ENCODE results near the gene MT1A. TPM values are rescaled to one million over a fixed set of nuclear protein-coding genes. Genes with fewer than 3 reads are reported as not detected.

Gene MT1A
- total and polyA plus RNA-seq, 4 donors: 1.1 to 438 (median 51.5) TPM

DNA sequence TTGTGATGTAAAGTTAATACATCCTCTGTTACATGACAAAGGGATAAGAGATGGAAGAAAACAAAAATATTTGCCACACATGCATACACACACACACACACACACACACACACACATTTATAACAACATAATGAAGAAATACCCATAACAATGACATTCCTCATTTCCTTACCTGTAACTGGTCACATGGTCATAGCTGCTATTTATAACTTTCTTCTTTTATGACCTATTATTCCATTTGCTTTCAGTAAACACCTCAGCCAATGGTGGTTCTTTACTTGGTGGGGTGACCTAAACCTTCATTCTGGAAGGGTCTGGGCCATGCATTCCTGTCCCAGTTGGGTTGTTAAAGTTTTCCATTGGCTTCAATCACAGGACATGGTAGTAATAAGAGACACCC, 24.8 kb upstream of the MT1A start:
- Histone ChIP-seq H3K4me1 (ENCODE audit: control insufficient read depth in 5 of 5, insufficient read depth in 5 of 5, low read length in 5 of 5) (peaks cover 4 to 38% (median 13%) of the 10 kb centered on the region in 5 donors), H3K36me3 (ENCODE audit: control insufficient read depth in 4 of 4, insufficient read depth in 4 of 4, low read length in 4 of 4) (no peaks in the 10 kb centered on the region), H3K9ac (ENCODE audit: insufficient read depth in 1 of 2, low read length in 2 of 2) (no peak overlapping the region), H3K9me3 (ENCODE audit: control insufficient read depth in 4 of 4, insufficient read depth in 3 of 4, low read length in 3 of 4) (peaks cover 0 to 2% (median 0%) of the 10 kb centered on the region in 4 donors), H3K27ac (ENCODE audit: low read depth in 1 of 2, low read length in 1 of 2) (no peak overlapping the region), H3K27me3 (ENCODE audit: control insufficient read depth in 3 of 3, insufficient read depth in 3 of 3, low read length in 2 of 3) (peaks cover 0 to 31% (median under 1%) of the 10 kb centered on the region in 3 donors), H3K4me3 (no peak overlapping the region)
- DNase-seq (no peak), ATAC-seq (ENCODE audit: insufficient read depth, low FRiP score) (no peak)
- TF ChIP-seq CTCF (IDR thresholded peaks at IDR 0.05; ENCODE audit: control extremely low read depth, extremely low read depth): no peak

DNA sequence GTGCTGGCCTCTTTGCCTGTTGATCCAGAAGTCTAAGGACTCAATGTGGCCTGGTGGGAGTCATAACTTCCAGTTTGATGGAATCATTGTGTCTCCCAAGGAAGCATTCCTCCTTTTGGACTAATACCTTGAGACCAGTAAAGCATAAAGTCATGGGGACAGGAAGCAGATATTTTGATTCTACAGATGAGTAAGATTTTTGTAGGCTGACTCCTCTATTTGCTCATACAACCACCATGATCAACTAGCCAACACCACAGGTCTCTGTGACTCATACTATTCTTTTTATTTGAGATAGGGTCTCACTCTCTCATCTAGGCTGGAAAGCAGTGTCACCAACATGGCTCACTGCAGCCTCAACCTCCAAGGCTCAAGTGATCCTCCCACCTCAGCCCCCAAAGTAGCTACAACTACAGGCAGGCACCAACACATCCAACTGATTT, 23.9 kb upstream of the MT1A start:
- Histone ChIP-seq H3K4me3 (no peak overlapping the region), H3K36me3 (ENCODE audit: control insufficient read depth in 4 of 4, insufficient read depth in 4 of 4, low read length in 4 of 4) (no peaks in the 10 kb centered on the region), H3K4me1 (ENCODE audit: control insufficient read depth in 5 of 5, insufficient read depth in 5 of 5, low read length in 5 of 5) (peaks cover 4 to 31% (median 10%) of the 10 kb centered on the region in 5 donors), H3K9ac (ENCODE audit: insufficient read depth in 1 of 2, low read length in 2 of 2) (no peak overlapping the region), H3K27me3 (ENCODE audit: control insufficient read depth in 3 of 3, insufficient read depth in 3 of 3, low read length in 2 of 3) (peaks cover 0 to 34% (median 4%) of the 10 kb centered on the region in 3 donors), H3K9me3 (ENCODE audit: control insufficient read depth in 4 of 4, insufficient read depth in 3 of 4, low read length in 3 of 4) (peaks cover 0 to 2% (median 0%) of the 10 kb centered on the region in 4 donors), H3K27ac (ENCODE audit: low read depth in 1 of 2, low read length in 1 of 2) (no peak overlapping the region)
- DNase-seq (no peak), ATAC-seq (ENCODE audit: insufficient read depth, low FRiP score) (no peak)
- no peak for TF ChIP-seq CTCF (IDR thresholded peaks at IDR 0.05; ENCODE audit: control extremely low read depth, extremely low read depth)

DNA sequence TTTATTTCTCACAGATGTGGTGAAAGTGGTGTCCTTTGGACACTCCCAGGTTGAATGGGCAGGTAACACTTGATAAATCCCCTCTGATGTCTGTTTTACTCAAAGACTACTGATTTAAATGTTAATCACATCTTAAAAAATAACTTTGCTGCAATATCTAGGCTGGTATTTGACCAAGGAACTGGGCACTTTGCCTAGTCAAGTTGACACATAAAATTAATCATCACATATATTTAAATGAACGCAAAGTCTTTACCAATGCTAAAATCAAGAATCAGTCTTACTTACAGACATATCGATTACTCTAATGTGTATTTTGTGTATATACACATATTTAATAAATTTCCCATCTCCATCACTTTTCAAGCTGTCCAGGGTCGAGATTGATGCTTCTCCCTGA, 23.1 kb upstream of the MT1A start:
- no peak overlapping the region for H3K27ac ChIP-seq (ENCODE audit: low read depth in 1 of 2, low read length in 1 of 2)
- DNase-seq (no peak), ATAC-seq (ENCODE audit: insufficient read depth, low FRiP score) (no peak)
- 91 to 95% methylated on average over 3 of the region's 3 CpGs for WGBS, 2 donors
- H3K27me3 ChIP-seq (ENCODE audit: control insufficient read depth in 3 of 3, insufficient read depth in 3 of 3, low read length in 2 of 3): peaks cover 0 to 36% (median 6%) of the 10 kb centered on the region in 3 donors
- H3K9ac ChIP-seq (ENCODE audit: insufficient read depth in 1 of 2, low read length in 2 of 2): no peak overlapping the region
- no peaks in the 10 kb centered on the region for H3K36me3 ChIP-seq (ENCODE audit: control insufficient read depth in 4 of 4, insufficient read depth in 4 of 4, low read length in 4 of 4)
- no peak for TF ChIP-seq CTCF (IDR thresholded peaks at IDR 0.05; ENCODE audit: control extremely low read depth, extremely low read depth)
- H3K9me3 ChIP-seq (ENCODE audit: control insufficient read depth in 4 of 4, insufficient read depth in 3 of 4, low read length in 3 of 4): peaks cover 0 to 2% (median 0%) of the 10 kb centered on the region in 4 donors
- H3K4me3 ChIP-seq: no peak overlapping the region
- peaks cover 4 to 25% (median 7%) of the 10 kb centered on the region in 5 donors for H3K4me1 ChIP-seq (ENCODE audit: control insufficient read depth in 5 of 5, insufficient read depth in 5 of 5, low read length in 5 of 5)
